HTR-8/SVneo (cell line): Measurements from ENCODE around the gene MRPL55.

Experiments used
- DNase-seq: peaks from one replicate; pipeline ENCODE4 v3.0.0; 2011; ENCODE audit warnings: low spot score, mixed read lengths; ENCODE audit not compliant: insufficient read length
- FAIRE-seq: peaks from 2 replicates; lab custom pipeline; 2011; peaks lifted over from hg19 to GRCh38; lab: Jason Lieb, UNC

Gene MRPL55

DNA sequence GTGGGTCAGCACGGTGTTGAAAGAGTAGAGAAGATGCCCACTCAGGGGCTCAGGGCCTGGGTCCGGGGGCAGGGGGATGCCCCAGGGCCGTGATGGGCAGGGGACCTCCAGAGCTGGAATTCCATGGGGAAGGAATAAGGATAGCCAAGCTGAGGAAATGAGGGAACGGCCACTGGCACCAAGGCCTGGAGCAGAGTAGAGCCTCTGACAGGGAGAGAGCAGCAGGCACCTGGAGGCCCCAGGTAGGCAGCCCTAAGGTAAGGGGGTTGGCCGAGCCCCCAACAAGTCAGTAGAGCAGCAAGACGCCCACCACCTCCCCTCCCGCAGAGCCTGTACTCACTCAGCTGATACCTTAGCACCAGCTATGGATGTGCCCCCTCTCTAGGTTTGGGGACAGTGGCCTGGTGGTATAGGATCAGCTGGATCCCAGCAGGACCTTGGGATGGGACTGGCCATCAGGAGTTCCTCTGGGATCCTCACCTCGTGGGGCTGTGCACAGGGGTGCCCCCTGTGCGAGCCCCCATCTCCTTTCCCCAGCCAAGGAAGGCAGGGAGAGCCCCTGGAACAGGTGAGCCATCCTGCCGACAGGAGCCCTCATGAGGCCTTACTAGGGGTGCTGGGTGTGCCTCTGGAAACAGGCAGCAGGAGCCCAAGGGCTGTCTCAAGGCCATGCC, 47.6 kb downstream of the MRPL55 start:
- no peak for FAIRE-seq

DNA sequence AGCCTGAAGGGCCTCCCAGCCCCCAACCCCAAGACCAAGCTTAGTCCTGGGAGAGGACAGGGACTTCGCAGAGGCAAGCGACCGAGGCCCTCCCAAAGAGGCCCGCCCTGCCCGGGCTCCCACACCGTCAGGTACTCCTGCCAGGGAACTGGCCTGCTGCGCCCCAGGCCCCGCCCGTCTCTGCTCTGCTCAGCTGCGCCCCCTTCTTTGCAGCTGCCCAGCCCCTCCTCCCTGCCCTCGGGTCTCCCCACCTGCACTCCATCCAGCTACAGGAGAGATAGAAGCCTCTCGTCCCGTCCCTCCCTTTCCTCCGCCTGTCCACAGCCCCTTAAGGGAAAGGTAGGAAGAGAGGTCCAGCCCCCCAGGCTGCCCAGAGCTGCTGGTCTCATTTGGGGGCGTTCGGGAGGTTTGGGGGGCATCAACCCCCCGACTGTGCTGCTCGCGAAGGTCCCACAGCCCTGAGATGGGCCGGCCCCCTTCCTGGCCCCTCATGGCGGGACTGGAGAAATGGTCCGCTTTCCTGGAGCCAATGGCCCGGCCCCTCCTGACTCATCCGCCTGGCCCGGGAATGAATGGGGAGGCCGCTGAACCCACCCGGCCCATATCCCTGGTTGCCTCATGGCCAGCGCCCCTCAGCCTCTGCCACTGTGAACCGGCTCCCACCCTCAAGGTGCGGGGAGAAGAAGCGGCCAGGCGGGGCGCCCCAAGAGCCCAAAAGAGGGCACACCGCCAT, 48.5 kb downstream of the MRPL55 start:
- DNase-seq (no peak), FAIRE-seq (no peak)

More for the DNA sequence above, 47.6 kb downstream of the MRPL55 start:
- no peak for DNase-seq

DNA sequence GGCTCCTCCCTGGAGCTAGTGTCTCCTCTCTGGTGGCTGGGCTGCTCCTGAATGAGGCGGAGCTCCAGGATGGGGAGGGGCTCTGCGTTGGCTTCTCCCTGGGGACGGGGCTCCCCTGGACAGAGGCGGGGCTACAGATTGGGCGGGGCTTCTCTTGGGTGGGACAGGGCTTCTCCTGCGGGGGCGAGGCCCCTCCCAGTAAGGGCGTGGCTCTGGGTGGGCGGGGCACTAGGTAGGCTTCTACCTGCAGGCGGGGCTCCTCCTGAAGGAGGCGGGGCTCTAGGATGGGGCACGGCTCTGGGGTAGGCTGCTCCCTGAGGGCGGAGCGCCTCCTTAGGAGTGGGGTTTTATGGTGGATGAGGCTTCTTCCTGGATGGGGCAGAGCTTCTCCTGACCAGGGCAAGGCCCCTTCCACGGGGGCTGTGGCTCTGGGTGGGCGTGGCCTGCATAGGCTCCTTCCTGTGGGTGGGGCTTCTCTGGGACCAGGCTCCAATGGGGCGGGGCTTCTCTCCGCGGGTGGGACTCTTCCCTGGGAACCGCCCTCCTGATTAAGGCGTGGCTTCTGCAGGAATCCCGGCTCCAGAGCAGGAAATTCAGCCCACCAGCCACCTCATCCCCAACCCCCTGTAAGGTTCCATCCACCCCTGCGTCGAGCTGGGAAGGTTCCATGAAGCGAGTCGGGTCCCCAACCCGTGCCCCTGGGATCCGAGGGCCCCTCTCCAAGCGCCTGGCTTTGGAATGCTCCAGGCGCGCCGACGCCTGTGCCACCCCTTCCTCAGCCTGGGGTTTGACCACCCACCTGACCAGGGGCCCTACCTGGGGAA, 49.3 kb downstream of the MRPL55 start:
- FAIRE-seq: no peak

DNA sequence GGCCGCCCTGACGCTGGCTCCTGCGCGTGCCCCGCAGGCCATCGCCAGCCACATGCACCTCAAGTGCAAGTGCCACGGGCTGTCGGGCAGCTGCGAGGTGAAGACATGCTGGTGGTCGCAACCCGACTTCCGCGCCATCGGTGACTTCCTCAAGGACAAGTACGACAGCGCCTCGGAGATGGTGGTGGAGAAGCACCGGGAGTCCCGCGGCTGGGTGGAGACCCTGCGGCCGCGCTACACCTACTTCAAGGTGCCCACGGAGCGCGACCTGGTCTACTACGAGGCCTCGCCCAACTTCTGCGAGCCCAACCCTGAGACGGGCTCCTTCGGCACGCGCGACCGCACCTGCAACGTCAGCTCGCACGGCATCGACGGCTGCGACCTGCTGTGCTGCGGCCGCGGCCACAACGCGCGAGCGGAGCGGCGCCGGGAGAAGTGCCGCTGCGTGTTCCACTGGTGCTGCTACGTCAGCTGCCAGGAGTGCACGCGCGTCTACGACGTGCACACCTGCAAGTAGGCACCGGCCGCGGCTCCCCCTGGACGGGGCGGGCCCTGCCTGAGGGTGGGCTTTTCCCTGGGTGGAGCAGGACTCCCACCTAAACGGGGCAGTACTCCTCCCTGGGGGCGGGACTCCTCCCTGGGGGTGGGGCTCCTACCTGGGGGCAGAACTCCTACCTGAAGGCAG, 50.0 kb downstream of the MRPL55 start:
- no peak for DNase-seq
- FAIRE-seq: no peak

More for the DNA sequence above, 49.3 kb downstream of the MRPL55 start:
- no peak for DNase-seq

DNA sequence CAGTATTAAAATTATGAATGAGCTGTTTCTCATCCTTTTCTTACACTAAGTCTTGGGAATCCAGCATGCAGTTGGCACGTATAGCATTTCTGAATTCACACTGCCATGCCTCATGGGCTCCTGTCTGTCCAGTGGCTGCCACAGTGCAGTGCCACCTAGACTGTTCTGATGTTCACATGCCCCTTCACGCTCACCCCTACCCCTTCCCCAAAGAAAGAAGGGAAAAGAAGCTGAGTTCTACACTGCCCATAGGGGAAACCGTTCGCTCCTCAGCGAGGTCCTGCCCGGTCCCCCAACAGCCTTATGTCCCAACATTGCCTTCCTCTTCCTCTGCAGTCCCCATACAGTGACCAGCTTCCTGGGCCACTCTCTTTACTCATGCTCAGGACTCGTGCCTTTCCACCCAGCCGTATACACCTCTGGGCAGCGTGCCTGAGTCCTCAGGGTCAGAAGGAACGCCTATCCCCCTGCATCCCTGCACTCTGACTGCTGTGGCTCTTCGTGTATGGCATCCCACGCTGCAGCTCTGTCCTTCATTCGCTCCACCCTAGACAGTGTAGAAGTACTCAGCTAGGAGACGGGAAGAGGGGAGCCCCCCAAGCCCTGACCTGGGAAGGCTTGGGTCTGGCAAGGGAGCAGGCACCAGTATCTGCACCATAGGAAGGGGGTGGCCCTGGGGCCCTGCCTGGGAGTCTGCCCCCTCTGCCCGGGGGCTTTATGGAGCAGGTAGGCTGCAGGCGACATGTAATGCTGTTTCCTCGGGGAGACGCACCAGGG, 50.7 kb downstream of the MRPL55 start:
- DNase-seq (no peak), FAIRE-seq (no peak)
